Measurements from ENCODE around the gene CFH. TPM values are rescaled to one million over a fixed set of nuclear protein-coding genes. Genes with fewer than 3 reads are reported as not detected.
A peak's percentile ranks its signal among the peaks of the same experiment; 100 is the strongest.

Gene CFH
- total RNA-seq, 4 donors from 2014 or later, result 10.7 to 78.4 (median 30.1) TPM

- H3K9me3 ChIP-seq, result no peaks in the 10 kb centered on the region
- no peaks in the 10 kb centered on the region for H3K27me3 ChIP-seq
- DNase-seq, result no peak
- no peak for TF ChIP-seq POLR2A (IDR thresholded peaks at IDR 0.05)
- TF ChIP-seq, protein P1, sequence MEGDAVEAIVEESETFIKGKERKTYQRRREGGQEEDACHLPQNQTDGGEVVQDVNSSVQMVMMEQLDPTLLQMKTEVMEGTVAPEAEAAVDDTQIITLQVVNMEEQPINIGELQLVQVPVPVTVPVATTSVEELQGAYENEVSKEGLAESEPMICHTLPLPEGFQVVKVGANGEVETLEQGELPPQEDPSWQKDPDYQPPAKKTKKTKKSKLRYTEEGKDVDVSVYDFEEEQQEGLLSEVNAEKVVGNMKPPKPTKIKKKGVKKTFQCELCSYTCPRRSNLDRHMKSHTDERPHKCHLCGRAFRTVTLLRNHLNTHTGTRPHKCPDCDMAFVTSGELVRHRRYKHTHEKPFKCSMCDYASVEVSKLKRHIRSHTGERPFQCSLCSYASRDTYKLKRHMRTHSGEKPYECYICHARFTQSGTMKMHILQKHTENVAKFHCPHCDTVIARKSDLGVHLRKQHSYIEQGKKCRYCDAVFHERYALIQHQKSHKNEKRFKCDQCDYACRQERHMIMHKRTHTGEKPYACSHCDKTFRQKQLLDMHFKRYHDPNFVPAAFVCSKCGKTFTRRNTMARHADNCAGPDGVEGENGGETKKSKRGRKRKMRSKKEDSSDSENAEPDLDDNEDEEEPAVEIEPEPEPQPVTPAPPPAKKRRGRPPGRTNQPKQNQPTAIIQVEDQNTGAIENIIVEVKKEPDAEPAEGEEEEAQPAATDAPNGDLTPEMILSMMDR (IDR thresholded peaks at IDR 0.05), result no peak
- H3K27ac ChIP-seq, result no peak overlapping the region
- no peak overlapping the region for H3K4me3 ChIP-seq
- H3K4me1 ChIP-seq, result no peaks in the 10 kb centered on the region
- no peaks in the 10 kb centered on the region for H3K36me3 ChIP-seq
These were observed 66.0 kb downstream of the CFH start for GRCh38 chr1:196717868-196718267.

DNA sequence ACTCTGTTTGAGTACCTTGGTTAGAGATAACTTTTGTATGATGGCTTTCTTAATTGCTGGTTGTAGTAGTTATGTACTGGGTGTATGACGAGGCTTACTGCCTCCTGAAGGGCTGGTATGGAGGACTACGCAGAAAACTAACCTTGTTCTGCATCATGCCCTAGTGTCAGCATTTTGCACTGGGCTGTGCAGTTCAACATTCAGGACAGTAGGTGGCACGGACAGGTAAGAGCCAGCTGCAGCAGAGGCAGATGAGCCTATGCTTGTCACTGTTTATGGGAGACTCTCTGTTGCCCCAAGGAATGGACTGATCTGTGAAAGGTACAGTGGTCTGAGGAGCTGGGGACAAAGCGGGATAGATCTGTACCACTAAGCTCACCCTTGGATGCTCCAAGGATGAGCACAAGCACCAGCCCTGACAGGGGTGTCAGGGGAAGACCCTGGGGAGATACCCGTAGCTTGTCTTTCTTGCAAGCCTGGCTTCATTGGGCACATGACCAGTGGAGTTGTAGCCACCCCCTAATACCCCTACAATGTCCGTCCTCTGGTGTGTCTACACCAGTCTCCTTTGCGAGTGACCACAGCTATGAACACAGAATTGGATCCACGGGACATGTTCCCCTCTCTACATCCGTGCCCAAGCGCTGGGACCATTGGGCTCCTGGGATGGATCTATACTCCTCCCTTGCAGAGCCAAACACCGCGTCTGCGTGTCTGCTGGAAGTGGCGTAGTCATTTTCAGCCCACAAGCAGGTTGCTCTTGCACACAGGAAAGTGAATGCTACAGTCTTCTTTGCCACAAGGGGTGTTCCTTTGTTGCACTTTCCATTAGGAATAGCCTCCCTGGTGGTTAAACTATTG is 71.7 kb downstream of the CFH start:
- no peak overlapping the region for H3K27ac ChIP-seq
- no peak overlapping the region for H3K4me3 ChIP-seq
- H3K27me3 ChIP-seq, result no peaks in the 10 kb centered on the region
- H3K9me3 ChIP-seq, result no peaks in the 10 kb centered on the region
- peak; percentile 25 to 73 (median 48) for DNase-seq
- H3K4me1 ChIP-seq, result no peaks in the 10 kb centered on the region
- no peak for TF ChIP-seq POLR2A (IDR thresholded peaks at IDR 0.05)
- TF ChIP-seq, protein P1 (IDR thresholded peaks at IDR 0.05), result peak in 2 of 6 experiments; percentile 32 to 48
- H3K36me3 ChIP-seq, result no peaks in the 10 kb centered on the region

GRCh38 chr1:196732526-196732925 is 80.7 kb downstream of the CFH start:
- TF ChIP-seq, protein P1 (IDR thresholded peaks at IDR 0.05), result no peak
- no peak for TF ChIP-seq POLR2A (IDR thresholded peaks at IDR 0.05)
- Histone ChIP-seq H3K9me3 (no peaks in the 10 kb centered on the region), H3K4me1 (no peaks in the 10 kb centered on the region), H3K36me3 (no peaks in the 10 kb centered on the region), H3K4me3 (no peak overlapping the region), H3K27me3 (no peaks in the 10 kb centered on the region), H3K27ac (no peak overlapping the region)
- DNase-seq, result no peak

DNA sequence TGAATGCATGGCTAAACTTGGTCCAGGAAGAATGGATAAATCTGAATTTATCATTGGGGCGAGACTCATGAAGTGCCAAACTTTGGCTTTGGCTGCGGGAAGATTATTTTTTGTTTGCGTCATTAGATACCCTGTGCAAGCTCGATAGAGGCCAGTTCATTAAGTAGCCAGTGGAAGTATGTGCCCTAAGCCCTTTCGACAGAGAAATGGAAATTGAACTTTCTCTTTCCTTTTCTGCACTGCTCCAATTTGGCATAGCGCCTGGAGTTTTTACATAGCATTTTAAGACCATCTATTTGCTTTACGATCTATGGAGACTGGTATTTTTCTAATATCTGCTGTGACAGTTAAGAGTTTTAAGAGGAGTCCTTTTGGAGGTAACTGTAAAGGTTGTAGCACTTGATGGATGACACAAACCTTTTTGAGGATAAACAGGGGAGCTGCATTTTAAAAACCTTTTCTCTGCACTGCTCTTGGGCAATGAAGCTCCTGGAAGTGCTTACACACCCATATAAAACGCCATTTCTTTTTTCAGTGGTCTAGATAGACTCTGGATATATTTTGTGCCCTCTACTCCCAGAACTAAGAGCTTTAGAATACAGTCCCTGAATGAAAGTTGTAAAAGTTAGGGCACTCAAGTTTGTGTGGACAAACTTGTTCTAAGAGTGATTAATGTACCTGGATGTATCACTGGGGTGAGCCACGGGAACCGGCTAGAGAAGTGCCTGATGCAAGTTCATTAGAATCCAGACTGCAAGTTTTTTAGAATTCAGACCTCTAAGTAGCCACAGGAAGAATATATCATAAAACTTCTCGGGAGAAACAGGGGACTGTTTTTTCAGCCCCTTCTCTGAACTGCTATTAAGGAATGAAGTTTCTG is 81.5 kb downstream of the CFH start:
- Histone ChIP-seq H3K27me3 (no peaks in the 10 kb centered on the region), H3K4me1 (no peaks in the 10 kb centered on the region), H3K4me3 (no peak overlapping the region), H3K36me3 (no peaks in the 10 kb centered on the region), H3K27ac (no peak overlapping the region), H3K9me3 (no peaks in the 10 kb centered on the region)
- no peak for DNase-seq
- TF ChIP-seq, protein P1 (IDR thresholded peaks at IDR 0.05), result no peak
- no peak for TF ChIP-seq POLR2A (IDR thresholded peaks at IDR 0.05)

- H3K4me1 ChIP-seq, result no peaks in the 10 kb centered on the region
- no peak overlapping the region for H3K27ac ChIP-seq
- no peak for DNase-seq
- H3K36me3 ChIP-seq, result no peaks in the 10 kb centered on the region
- H3K9me3 ChIP-seq, result no peaks in the 10 kb centered on the region
- no peak overlapping the region for H3K4me3 ChIP-seq
- no peak for TF ChIP-seq POLR2A (IDR thresholded peaks at IDR 0.05)
- TF ChIP-seq, protein P1 (IDR thresholded peaks at IDR 0.05), result no peak
- no peaks in the 10 kb centered on the region for H3K27me3 ChIP-seq
These were observed 82.2 kb downstream of the CFH start for GRCh38 chr1:196734006-196734405.
